Measurements from ENCODE around the gene ULK1.

Gene ULK1

DNA sequence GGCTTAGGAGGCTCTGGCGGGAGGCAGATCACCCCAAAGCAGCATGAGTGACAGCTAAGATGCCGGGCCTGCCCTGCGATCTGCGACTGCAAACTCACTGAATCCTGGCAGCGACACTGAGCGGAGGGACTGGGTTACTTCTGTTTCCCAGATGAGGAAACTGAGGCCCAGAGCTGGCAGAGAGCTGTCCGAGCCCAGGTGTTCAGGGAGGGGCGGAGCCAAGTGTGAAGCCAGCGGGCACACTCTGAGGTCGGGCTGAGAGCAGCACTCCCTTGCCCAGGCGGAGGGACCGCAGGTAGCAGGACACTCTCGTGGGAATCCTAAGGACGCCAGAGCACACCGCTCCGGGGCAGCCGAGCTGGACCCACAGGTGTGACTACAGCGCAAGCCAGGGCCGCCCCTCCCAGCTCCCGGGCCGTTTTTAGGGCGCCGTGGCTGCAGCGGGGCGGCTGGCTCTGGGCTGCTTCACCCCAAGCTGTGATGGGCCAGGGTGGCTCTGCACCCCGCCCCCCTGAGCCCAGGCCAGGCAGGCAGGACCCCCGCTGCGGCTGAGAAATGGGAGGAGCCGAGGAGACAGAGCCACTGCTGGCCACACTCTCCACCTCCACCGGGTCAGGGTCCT is 38.8 kb upstream of the ULK1 start:
- Histone ChIP-seq H2BK120ac (ENCODE audit: low read depth, low read length) (no peak overlapping the region), H3K9me3 (ENCODE audit: control insufficient read depth, low read length) (no peaks in the 10 kb centered on the region), H3K14ac (ENCODE audit: low read length in 2 of 2) (peak overlapping the region in 1 of 2 experiments; percentile 42), H2BK15ac (ENCODE audit: low read depth, poor library complexity, severe bottlenecking) (peak overlapping the region; percentile 2), H3K9ac (ENCODE audit: low read length) (no peak overlapping the region), H3K4me3 (ENCODE audit: insufficient read depth in 1 of 2, low read depth in 1 of 2, low read length in 2 of 2) (no peak overlapping the region), H2AFZ (ENCODE audit: low read depth, low read length) (no peak overlapping the region), H3K4me1 (ENCODE audit: control insufficient read depth, insufficient read depth, low read depth, low read length) (peaks cover 18% of the 10 kb centered on the region), H2BK5ac (ENCODE audit: low read depth, low read length, poor library complexity, severe bottlenecking) (no peak overlapping the region), H4K91ac (ENCODE audit: low read length) (no peak overlapping the region), H2BK12ac (ENCODE audit: low read length in 2 of 2) (no peak overlapping the region), H3K23ac (ENCODE audit: low read length in 2 of 2) (no peak overlapping the region), H4K8ac (ENCODE audit: low read length) (no peak overlapping the region), H3K36me3 (ENCODE audit: control insufficient read depth in 1 of 2, insufficient read depth in 2 of 2, low read depth in 1 of 2, low read length in 2 of 2) (no peaks in the 10 kb centered on the region), H3K18ac (ENCODE audit: low read depth in 1 of 2, low read length in 2 of 2) (no peak overlapping the region), H2AK5ac (ENCODE audit: low read length, severe bottlenecking) (no peak overlapping the region), H3K79me1 (replicated peaks; ENCODE audit: low read length, poor library complexity, severe bottlenecking) (no peaks in the 10 kb centered on the region), H3K27me3 (ENCODE audit: control insufficient read depth in 1 of 2, insufficient read depth in 1 of 2, low read length in 2 of 2) (peaks cover 0 to 42% of the 10 kb centered on the region in 2 experiments), H3K27ac (ENCODE audit: low read length, poor library complexity, severe bottlenecking) (no peak overlapping the region), H3K4me2 (ENCODE audit: low read length, poor library complexity, severe bottlenecking) (no peak overlapping the region), H3K4ac (ENCODE audit: low read depth in 1 of 2, low read length in 2 of 2) (no peak overlapping the region)
- DNase-seq, result no peak
- WGBS, result 69% methylated on average over 30 of the region's 30 CpGs

DNA sequence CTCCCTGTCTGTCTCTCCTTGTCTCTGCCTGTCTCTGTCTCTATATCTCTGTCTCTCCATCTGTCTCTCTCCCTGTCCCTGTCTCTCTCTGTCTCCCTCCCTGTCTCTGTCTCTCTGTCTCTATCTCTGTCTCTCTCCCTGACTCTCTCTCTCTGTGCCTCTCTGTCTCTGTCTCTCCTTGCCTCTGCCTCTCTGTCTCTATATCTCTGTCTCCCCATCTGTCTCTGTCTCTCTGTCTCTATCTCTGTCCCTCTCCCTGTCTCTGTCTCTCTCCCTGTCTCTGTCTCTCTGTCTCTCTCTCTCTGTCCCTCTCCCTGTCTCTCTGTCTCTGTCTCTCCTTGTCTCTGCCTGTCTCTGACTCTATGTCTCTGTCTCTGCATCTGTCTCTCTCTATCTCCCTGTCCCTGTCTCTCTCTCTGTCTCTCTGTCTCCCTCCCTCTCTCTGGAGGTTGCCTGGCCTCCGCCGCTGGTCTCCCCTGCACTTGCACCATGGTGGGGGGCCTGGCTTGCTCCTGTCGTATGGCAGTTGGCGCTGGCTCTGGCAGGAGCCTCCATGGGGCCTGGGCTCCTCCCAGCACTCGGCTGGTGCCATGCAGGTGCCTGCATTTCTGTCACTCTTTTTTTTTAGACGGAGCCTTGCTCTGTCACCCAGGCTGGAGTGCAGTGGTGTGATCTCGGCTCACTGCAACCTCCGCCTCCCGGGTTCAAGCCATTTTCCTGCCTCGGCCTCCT is 37.9 kb upstream of the ULK1 start:
- no peak overlapping the region for H2BK15ac ChIP-seq (ENCODE audit: low read depth, poor library complexity, severe bottlenecking)
- no peak overlapping the region for H3K4me3 ChIP-seq (ENCODE audit: insufficient read depth in 1 of 2, low read depth in 1 of 2, low read length in 2 of 2)
- no peak overlapping the region for H2BK120ac ChIP-seq (ENCODE audit: low read depth, low read length)
- no peak for DNase-seq
- no peak overlapping the region for H3K9ac ChIP-seq (ENCODE audit: low read length)
- H3K4ac ChIP-seq (ENCODE audit: low read depth in 1 of 2, low read length in 2 of 2), result no peak overlapping the region
- H3K4me2 ChIP-seq (ENCODE audit: low read length, poor library complexity, severe bottlenecking), result no peak overlapping the region
- H2BK5ac ChIP-seq (ENCODE audit: low read depth, low read length, poor library complexity, severe bottlenecking), result no peak overlapping the region
- no peak overlapping the region for H3K14ac ChIP-seq (ENCODE audit: low read length in 2 of 2)
- H3K27me3 ChIP-seq (ENCODE audit: control insufficient read depth in 1 of 2, insufficient read depth in 1 of 2, low read length in 2 of 2), result peaks cover 0 to 42% of the 10 kb centered on the region in 2 experiments
- no peak overlapping the region for H4K91ac ChIP-seq (ENCODE audit: low read length)
- H3K9me3 ChIP-seq (ENCODE audit: control insufficient read depth, low read length), result no peaks in the 10 kb centered on the region
- 90% methylated on average over 10 of the region's 10 CpGs for WGBS
- H3K4me1 ChIP-seq (ENCODE audit: control insufficient read depth, insufficient read depth, low read depth, low read length), result peaks cover 24% of the 10 kb centered on the region
- no peak overlapping the region for H2AFZ ChIP-seq (ENCODE audit: low read depth, low read length)
- H3K27ac ChIP-seq (ENCODE audit: low read length, poor library complexity, severe bottlenecking), result no peak overlapping the region
- no peak overlapping the region for H2AK5ac ChIP-seq (ENCODE audit: low read length, severe bottlenecking)
- no peaks in the 10 kb centered on the region for H3K36me3 ChIP-seq (ENCODE audit: control insufficient read depth in 1 of 2, insufficient read depth in 2 of 2, low read depth in 1 of 2, low read length in 2 of 2)
- H4K8ac ChIP-seq (ENCODE audit: low read length), result no peak overlapping the region
- no peak overlapping the region for H3K23ac ChIP-seq (ENCODE audit: low read length in 2 of 2)
- no peaks in the 10 kb centered on the region for H3K79me1 ChIP-seq (replicated peaks; ENCODE audit: low read length, poor library complexity, severe bottlenecking)
- H2BK12ac ChIP-seq (ENCODE audit: low read length in 2 of 2), result no peak overlapping the region
- H3K18ac ChIP-seq (ENCODE audit: low read depth in 1 of 2, low read length in 2 of 2), result no peak overlapping the region

GRCh38 chr12:131857908-131858850 is 36.2 kb upstream of the ULK1 start:
- DNase-seq, result no peak
- Histone ChIP-seq H4K91ac (ENCODE audit: low read length) (no peak overlapping the region), H3K23ac (ENCODE audit: low read length in 2 of 2) (no peak overlapping the region), H3K4me1 (ENCODE audit: control insufficient read depth, insufficient read depth, low read depth, low read length) (peaks cover 22% of the 10 kb centered on the region), H3K4me2 (ENCODE audit: low read length, poor library complexity, severe bottlenecking) (no peak overlapping the region), H2BK12ac (ENCODE audit: low read length in 2 of 2) (no peak overlapping the region), H3K27me3 (ENCODE audit: control insufficient read depth in 1 of 2, insufficient read depth in 1 of 2, low read length in 2 of 2) (peaks cover 0 to 42% of the 10 kb centered on the region in 2 experiments), H3K9me3 (ENCODE audit: control insufficient read depth, low read length) (no peaks in the 10 kb centered on the region), H3K4me3 (ENCODE audit: insufficient read depth in 1 of 2, low read depth in 1 of 2, low read length in 2 of 2) (no peak overlapping the region), H2BK120ac (ENCODE audit: low read depth, low read length) (no peak overlapping the region), H4K8ac (ENCODE audit: low read length) (no peak overlapping the region), H2BK15ac (ENCODE audit: low read depth, poor library complexity, severe bottlenecking) (peak overlapping the region; percentile 68), H3K9ac (ENCODE audit: low read length) (no peak overlapping the region), H3K79me1 (replicated peaks; ENCODE audit: low read length, poor library complexity, severe bottlenecking) (no peaks in the 10 kb centered on the region), H3K4ac (ENCODE audit: low read depth in 1 of 2, low read length in 2 of 2) (no peak overlapping the region), H2AFZ (ENCODE audit: low read depth, low read length) (no peak overlapping the region), H3K36me3 (ENCODE audit: control insufficient read depth in 1 of 2, insufficient read depth in 2 of 2, low read depth in 1 of 2, low read length in 2 of 2) (no peaks in the 10 kb centered on the region), H3K14ac (ENCODE audit: low read length in 2 of 2) (no peak overlapping the region), H2AK5ac (ENCODE audit: low read length, severe bottlenecking) (no peak overlapping the region), H2BK5ac (ENCODE audit: low read depth, low read length, poor library complexity, severe bottlenecking) (no peak overlapping the region), H3K18ac (ENCODE audit: low read depth in 1 of 2, low read length in 2 of 2) (peak overlapping the region in 1 of 2 experiments; percentile 5), H3K27ac (ENCODE audit: low read length, poor library complexity, severe bottlenecking) (no peak overlapping the region)
- 91% methylated on average over 21 of the region's 21 CpGs for WGBS

All from mesenchymal stem cell (in vitro differentiated cells and primary cell).